K562 (cell line): ENCODE results near the gene GMDS. TPM values are rescaled to one million over a fixed set of nuclear protein-coding genes. Genes with fewer than 3 reads are reported as not detected.

Experiments
- ATAC-seq: fragments of 200-7000 bp; cut with Tn5 transposase; 3 replicates; pipeline ENCODE4 v1.9.1; 2020; ENCODE audit warnings: moderate library complexity
- BruUV-seq: library from RNA; stranded (reverse); fragments of 400-500 nt; replicated peaks from 2 replicates; lab custom pipeline; 2021; lab: Mats Ljungman, UMichigan
- CTCF ChIA-PET: fragments of 300-600 bp; formaldehyde crosslinking; extraction: SDS; loops from one replicate; lab custom pipeline; 2021; ENCODE audit warnings: low intra/inter-chr PET ratio; lab: Yijun Ruan, JAX
- POLR2A ChIA-PET: fragments of 300-600, 350-650 bp; sonication (Branson Sonifier 250); formaldehyde crosslinking; extraction: SDS; loops from one replicate; lab custom pipeline; 2021; ENCODE audit warnings: antibody characterized with exemption, inconsistent platforms; lab: Yijun Ruan, JAX
- DNase-seq, 4 experiments: peaks; one replicate each; pipeline versions ENCODE4 v3.0.0 to v3.0.0-alpha.2; 2011 to 2018; ENCODE audit warnings: low spot score in 3 of 4, mixed read lengths in 3 of 4; ENCODE audit errors: extremely low read depth in 1 of 4
- FAIRE-seq: peaks from 2 replicates; lab custom pipeline; 2011; peaks lifted over from hg19 to GRCh38; lab: Jason Lieb, UNC
- H2AFZ ChIP-seq: 2 replicates; pipeline ENCODE4 v1.6.0; 2011; ENCODE audit warnings: low read depth, low read length, control low read depth, inconsistent platforms
- H3K27ac ChIP-seq: fragments of 200-600 bp; 3 replicates; pipeline ENCODE4 v1.8.0; 2011; ENCODE audit warnings: low read depth, mild to moderate bottlenecking, control low read depth, inconsistent platforms, low read length, moderate library complexity, mixed read lengths; ENCODE audit errors: extremely low read depth
- H3K27me3 ChIP-seq, 2 experiments: fragments of 300-600 bp in 1 of 2; 2 replicates in 1 of 2; 3 replicates in 1 of 2; pipeline versions ENCODE4 v1.6.0 to v1.8.0; 2011; ENCODE audit warnings: inconsistent platforms in 2 of 2, low read length in 2 of 2, mild to moderate bottlenecking in 1 of 2, mixed read lengths in 1 of 2, moderate library complexity in 1 of 2; ENCODE audit not compliant: control insufficient read depth in 2 of 2, insufficient read depth in 2 of 2
- H3K36me3 ChIP-seq: fragments of 300-600 bp; 3 replicates; pipeline ENCODE4 v1.8.0; 2011; ENCODE audit warnings: mild to moderate bottlenecking, low read length, inconsistent platforms; ENCODE audit not compliant: control insufficient read depth, insufficient read depth
- H3K4me1 ChIP-seq, 2 experiments: fragments of 200-600 bp in 1 of 2; replicated peaks in 1 of 2; 2 replicates in 1 of 2; 3 replicates in 1 of 2; pipeline versions ENCODE4 v1.5.1 to v1.8.0; 2011; ENCODE audit warnings: inconsistent platforms in 2 of 2, low read length in 2 of 2, mild to moderate bottlenecking in 1 of 2, mixed read lengths in 1 of 2, moderate library complexity in 1 of 2; ENCODE audit not compliant: control insufficient read depth in 2 of 2, insufficient read depth in 2 of 2
- H3K4me2 ChIP-seq: 2 replicates; pipeline ENCODE4 v1.6.1; 2011; ENCODE audit warnings: low read length, control low read depth, inconsistent platforms, mixed read lengths; ENCODE audit not compliant: insufficient read depth
- H3K4me3 ChIP-seq: fragments of 200-600 bp; sonication (generic), shearing (Covaris generic); 2 replicates; pipeline ENCODE4 v1.5.1; 2016; ENCODE audit warnings: control low read depth, inconsistent platforms
- H3K79me2 ChIP-seq: fragments of 200-600 bp; 3 replicates; pipeline ENCODE4 v1.8.0; 2011; ENCODE audit warnings: low read length, inconsistent platforms; ENCODE audit not compliant: control insufficient read depth, insufficient read depth
- H3K9ac ChIP-seq, 2 experiments: 2 replicates each; pipeline versions ENCODE4 v1.6.0 to v1.6.1; 2011; ENCODE audit warnings: low read depth in 2 of 2, low read length in 2 of 2, control low read depth in 1 of 2, inconsistent platforms in 1 of 2, mild to moderate bottlenecking in 1 of 2, mixed read lengths in 1 of 2; ENCODE audit not compliant: insufficient read depth in 1 of 2
- H3K9me1 ChIP-seq: one replicate; pipeline ENCODE4 v1.6.0; 2011; ENCODE audit warnings: inconsistent platforms, mild to moderate bottlenecking, low read length, moderate library complexity; ENCODE audit not compliant: control insufficient read depth, insufficient read depth
- H3K9me3 ChIP-seq: replicated peaks from 2 replicates; pipeline ENCODE4 v1.5.1; 2011; ENCODE audit warnings: low read depth, low read length, inconsistent platforms; ENCODE audit not compliant: control insufficient read depth, insufficient read depth
- H4K20me1 ChIP-seq: replicated peaks from 2 replicates; pipeline ENCODE4 v1.6.1; 2011; ENCODE audit warnings: low read length, inconsistent platforms, mixed read lengths; ENCODE audit not compliant: control insufficient read depth, insufficient read depth
- ATF1 ChIP-seq, 2 experiments: fragments of 450-650 bp in 1 of 2; IDR thresholded peaks; 2 replicates each; pipeline ENCODE4 v1.6.1; 2016; ENCODE audit warnings: missing compliant biosample characterization in 1 of 2, missing genetic modification characterization in 1 of 2
- CBFA2T2 ChIP-seq: fragments of 450-650 bp; conservative IDR thresholded peaks from 2 replicates; pipeline ENCODE4 v1.6.1; 2017; ENCODE audit warnings: mild to moderate bottlenecking
- EHMT2 ChIP-seq: fragments of 450-650 bp; IDR thresholded peaks from 2 replicates; pipeline ENCODE4 v1.6.1; 2018; ENCODE audit warnings: antibody characterized with exemption
- EP400 ChIP-seq: fragments of 450-650 bp; IDR thresholded peaks from 2 replicates; pipeline ENCODE4 v1.6.1; 2017; ENCODE audit warnings: antibody characterized with exemption, mild to moderate bottlenecking, moderate library complexity
- FOXK2 ChIP-seq, 2 experiments: fragments of 450-650 bp; IDR thresholded peaks in 1 of 2; conservative IDR thresholded peaks in 1 of 2; 2 replicates each; pipeline ENCODE4 v1.6.1; 2016; ENCODE audit warnings: low read depth in 2 of 2, mild to moderate bottlenecking in 1 of 2
- KDM1A ChIP-seq, 2 experiments: fragments of 450-650 bp; IDR thresholded peaks; 2 replicates each; pipeline ENCODE4 v1.6.1; 2016; ENCODE audit warnings: mild to moderate bottlenecking in 2 of 2
- L3MBTL2 ChIP-seq: fragments of 450-650 bp; IDR thresholded peaks from 2 replicates; pipeline ENCODE4 v1.6.1; 2016; ENCODE audit warnings: mild to moderate bottlenecking, moderate library complexity
- MNT ChIP-seq, 2 experiments: fragments of 450-650 bp; conservative IDR thresholded peaks; 2 replicates each; pipeline ENCODE4 v1.6.1; 2017; ENCODE audit warnings: mild to moderate bottlenecking in 2 of 2, moderate library complexity in 2 of 2
- MTA1 ChIP-seq: fragments of 450-650 bp; IDR thresholded peaks from 2 replicates; pipeline ENCODE4 v1.6.1; 2017; ENCODE audit warnings: borderline replicate concordance
- PKNOX1 ChIP-seq: fragments of 450-650 bp; IDR thresholded peaks from 2 replicates; pipeline ENCODE4 v1.6.1; 2016
- SMAD3 ChIP-seq: fragments of 450-650 bp; formaldehyde crosslinking; conservative IDR thresholded peaks from 2 replicates; pipeline ENCODE4 v1.4.0; 2020; ENCODE audit warnings: mild to moderate bottlenecking
- SMARCC2 ChIP-seq: fragments of 450-650 bp; IDR thresholded peaks from 2 replicates; pipeline ENCODE4 v1.6.1; 2017; ENCODE audit warnings: antibody characterized with exemption, moderate library complexity, mild to moderate bottlenecking, low read depth
- SMARCE1 ChIP-seq: fragments of 450-650 bp; IDR thresholded peaks from 2 replicates; pipeline ENCODE4 v1.7.1; 2016; ENCODE audit warnings: mild to moderate bottlenecking
- SMC3 ChIP-seq: conservative IDR thresholded peaks from 2 replicates; pipeline ENCODE4 v1.6.1; 2011; ENCODE audit warnings: low read depth, low read length, improper control_type of control experiment; ENCODE audit not compliant: insufficient read depth
- SOX6 ChIP-seq: fragments of 450-650 bp; IDR thresholded peaks from 2 replicates; pipeline ENCODE4 v1.6.1; 2014; ENCODE audit warnings: mild to moderate bottlenecking
- TBL1XR1 ChIP-seq, 2 experiments: IDR thresholded peaks; 2 replicates each; pipeline ENCODE4 v1.6.1; 2012; ENCODE audit warnings: improper control_type of control experiment in 2 of 2, low read length in 2 of 2, mild to moderate bottlenecking in 1 of 2
- TRIM24 ChIP-seq, 2 experiments: fragments of 450-650 bp; IDR thresholded peaks; 2 replicates each; pipeline ENCODE4 v1.6.1; 2016
- ZEB2 ChIP-seq: fragments of 450-650 bp; IDR thresholded peaks from 2 replicates; pipeline ENCODE4 v1.6.1; 2016
- ZFP36 ChIP-seq: fragments of 150-350 bp; IDR thresholded peaks from 2 replicates; pipeline ENCODE4 v1.6.1; 2018; ENCODE audit warnings: low read length, low read depth; ENCODE audit not compliant: partially characterized antibody
- ZNF584 ChIP-seq: fragments of 200-800 bp; sonication (Bioruptor generic); IDR thresholded peaks from 2 replicates; pipeline ENCODE4 v1.6.1; 2016; ENCODE audit warnings: low read depth, mild to moderate bottlenecking, missing genetic modification characterization, missing compliant biosample characterization
- WGBS: fragments of 100-300 bp; shearing (Covaris generic); methylation state at CpG from one replicate; pipeline ENCODE4 v1.1.6; 2016; ENCODE audit warnings: low coverage, mixed read lengths; ENCODE audit not compliant: insufficient coverage; ENCODE audit errors: missing lambda C conversion rate; 5-methylcytosine and 5-hydroxymethylcytosine counted together
- in situ Hi-C: fragments of 300-500 bp; cut with MboI; formaldehyde crosslinking; loops from 4 replicates; pipeline ENCODE4 v1.15.0; 2018; ENCODE audit warnings: inconsistent platforms, mixed read lengths
- intact Hi-C: fragments of 100-400 bp; cut with micrococcal nuclease; formaldehyde crosslinking; loops from 2 replicates; pipeline ENCODE4 v1.14.2; 2022
- polyA plus RNA-seq, 8 experiments: library from polyadenylated mRNA; depleted of rRNA in 4 of 8; stranded (reverse) in 5 of 8; unstranded in 3 of 8; fragments of >200 nt; fragmentation: Nextera tagmentation in 2 of 8; fragmentation: Illumina TruSeq in 1 of 8; extraction: Ambion mirVana in 2 of 8; extraction: Trizol in 1 of 8; gene quantifications; 2 replicates each; pipeline versions ENCODE4 v1.2.1 to v1.2.3, GENCODE V29; 2011 to 2014; ENCODE audit warnings: inconsistent platforms in 1 of 8, missing spikeins in 1 of 8
- total RNA-seq, 7 experiments: library from RNA; depleted of rRNA in 6 of 7; stranded (reverse); fragments of >200 nt in 6 of 7; fragmentation: Illumina TruSeq in 2 of 7; extraction: Trizol in 2 of 7; gene quantifications; 2 replicates each; pipeline versions ENCODE4 v1.2.1 to v1.2.3, GENCODE V29; 2011 to 2021; ENCODE audit warnings: low replicate concordance in 1 of 7
- TF ChIP-seq, protein P1 (sequence below): fragments of 450-650 bp; formaldehyde crosslinking; conservative IDR thresholded peaks from 2 replicates; pipeline ENCODE4 v1.4.0; 2022; ENCODE audit warnings: mild to moderate bottlenecking, missing genetic modification characterization

GMDS gene
- total and polyA plus RNA-seq, 9 of the 15 experiments (the other 6 are each of a cell fraction or from before 2014, with no cell fraction given), result 0.48 to 31.8 (median 13.4) TPM

GRCh38 chr6:1703923-1704322 is 541.5 kb downstream of the GMDS start:
- in situ Hi-C loops, result no loop called here
- TF ChIP-seq SMC3 (no peak), EHMT2 (no peak), MTA1 (no peak), SMARCE1 (peak; percentile 35; the same call in 1 of the 2 replicates), TRIM24 (IDR thresholded peaks at IDR 0.05) (0 out of 4 replicates have a peak, but pooled peaks of 1 of the 2 experiments have one; percentile 23), ZNF584 (CRISPR knock-in tag) (no peak), EP400 (no peak), SMARCC2 (no peak), L3MBTL2 (peak; percentile 75; the same call in 1 of the 2 replicates), ATF1 (CRISPR knock-in tag; IDR thresholded peaks at IDR 0.05) (no peak), ATF1 (tag; IDR thresholded peaks at IDR 0.05) (no peak), SOX6 (peak; percentile 84), ZEB2 (0 out of 2 replicates have a peak, but pooled peaks have one; percentile 41), MNT (conservative IDR thresholded peaks at IDR 0.05) (peak; percentile 30 to 33; a peak in 3 of 4 replicates), KDM1A (IDR thresholded peaks at IDR 0.05) (peak in 1 of 2 experiments; percentile 39; a peak in 2 of 4 replicates), ZFP36 (peak; percentile 23), TBL1XR1 (IDR thresholded peaks at IDR 0.05; ENCODE audit: low read length in 2 of 2) (0 out of 4 replicates have a peak, but pooled peaks of 1 of the 2 experiments have one; percentile 29), CBFA2T2 (0 out of 2 replicates have a peak, but pooled peaks have one; percentile 42), SMAD3 (CRISPR knock-in tag) (no peak), FOXK2 (conservative IDR thresholded peaks at IDR 0.05 in 1 of 2, IDR thresholded peaks at IDR 0.05 in 1 of 2; ENCODE audit: low read depth in 2 of 2) (peak; percentile 49 to 85; a peak in 2 of 4 replicates), PKNOX1 (peak; percentile 96)
- TF ChIP-seq, protein P1, sequence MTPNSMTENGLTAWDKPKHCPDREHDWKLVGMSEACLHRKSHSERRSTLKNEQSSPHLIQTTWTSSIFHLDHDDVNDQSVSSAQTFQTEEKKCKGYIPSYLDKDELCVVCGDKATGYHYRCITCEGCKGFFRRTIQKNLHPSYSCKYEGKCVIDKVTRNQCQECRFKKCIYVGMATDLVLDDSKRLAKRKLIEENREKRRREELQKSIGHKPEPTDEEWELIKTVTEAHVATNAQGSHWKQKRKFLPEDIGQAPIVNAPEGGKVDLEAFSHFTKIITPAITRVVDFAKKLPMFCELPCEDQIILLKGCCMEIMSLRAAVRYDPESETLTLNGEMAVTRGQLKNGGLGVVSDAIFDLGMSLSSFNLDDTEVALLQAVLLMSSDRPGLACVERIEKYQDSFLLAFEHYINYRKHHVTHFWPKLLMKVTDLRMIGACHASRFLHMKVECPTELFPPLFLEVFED, result no peak

More at GRCh38 chr6:1703923-1704322, 541.5 kb downstream of the GMDS start:
- Histone ChIP-seq H3K4me2 (peak overlapping the region; percentile 75; the same call in 1 of the 2 replicates), H2AFZ (no peak overlapping the region), H3K27ac (no peak overlapping the region), H3K27me3 (peaks cover 6 to 19% of the 10 kb centered on the region in 2 experiments; a peak in 2 of 5 replicates), H4K20me1 (peaks cover 4% of the 10 kb centered on the region; the same call in 1 of the 2 replicates), H3K9me3 (no peaks in the 10 kb centered on the region), H3K4me3 (no peak overlapping the region), H3K9ac (no peak overlapping the region), H3K4me1 (peaks cover 23 to 26% of the 10 kb centered on the region in 2 experiments; a peak in 4 of 5 replicates), H3K9me1 (no peaks in the 10 kb centered on the region), H3K79me2 (no peaks in the 10 kb centered on the region), H3K36me3 (no peaks in the 10 kb centered on the region)
- WGBS, result 3% methylated on average over 6 of the region's 6 CpGs
- peak; percentile 46 to 60 (median 54) for DNase-seq
- intact Hi-C loops, result no loop called here
- POLR2A ChIA-PET, result no interaction called here
- peak; percentile 57 for ATAC-seq
- BruUV-seq, result no TSS peak
- CTCF ChIA-PET, result no interaction called here
- peak; percentile 83 for FAIRE-seq
